ENCODE data around the gene XXYLT1. TPM values are rescaled to one million over a fixed set of nuclear protein-coding genes. Genes with fewer than 3 reads are reported as not detected.

The XXYLT1 gene
- total RNA-seq, 4 donors from 2014 or later: 14.1 to 23.7 (median 15.4) TPM

DNA sequence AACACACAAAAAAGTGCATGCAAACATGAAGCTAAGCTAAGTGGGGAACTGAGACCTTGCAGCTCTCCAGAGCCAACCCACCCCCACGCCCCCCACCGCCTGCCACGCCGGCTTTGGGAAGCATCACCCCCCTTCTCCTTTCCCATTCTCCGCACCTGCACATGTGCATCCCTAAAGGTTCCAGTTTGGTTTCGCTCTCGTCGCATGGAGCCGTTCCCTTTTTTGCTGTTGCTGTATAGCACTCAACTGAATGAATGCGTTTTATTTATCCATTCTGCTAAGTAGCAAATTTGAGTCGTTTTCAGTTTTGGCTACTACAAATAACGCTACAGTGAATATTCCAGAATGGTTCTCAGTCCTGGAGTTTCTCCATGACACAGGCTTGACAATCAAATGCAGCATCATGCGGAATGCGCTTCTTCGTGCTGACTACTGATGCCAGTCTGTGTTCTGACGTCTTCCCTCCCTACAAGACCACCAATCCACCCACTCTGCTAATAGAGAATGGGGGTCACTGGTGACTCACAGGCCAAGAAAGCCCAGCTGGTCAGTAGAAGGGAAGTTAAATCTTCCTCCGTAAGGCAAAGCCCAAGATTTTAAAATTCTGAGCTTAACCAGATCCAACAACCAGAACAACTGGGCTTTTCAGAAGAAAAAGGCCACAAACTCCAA lies 115.3 kb downstream of the XXYLT1 start:
- DNase-seq: no peak
- WGBS, 2 donors: 52 to 69% methylated on average over 16 to 17 of the region's 17 CpGs
- Histone ChIP-seq H3K36me3 (no peaks in the 10 kb centered on the region), H3K4me1 (peaks cover 51 to 92% (median 79%) of the 10 kb centered on the region in 3 donors), H3K27me3 (no peaks in the 10 kb centered on the region), H3K4me3 (no peak overlapping the region), H3K27ac (peak overlapping the region; percentile 87 to 93 (median 90)), H3K9me3 (no peaks in the 10 kb centered on the region)
- TF ChIP-seq, protein P1, sequence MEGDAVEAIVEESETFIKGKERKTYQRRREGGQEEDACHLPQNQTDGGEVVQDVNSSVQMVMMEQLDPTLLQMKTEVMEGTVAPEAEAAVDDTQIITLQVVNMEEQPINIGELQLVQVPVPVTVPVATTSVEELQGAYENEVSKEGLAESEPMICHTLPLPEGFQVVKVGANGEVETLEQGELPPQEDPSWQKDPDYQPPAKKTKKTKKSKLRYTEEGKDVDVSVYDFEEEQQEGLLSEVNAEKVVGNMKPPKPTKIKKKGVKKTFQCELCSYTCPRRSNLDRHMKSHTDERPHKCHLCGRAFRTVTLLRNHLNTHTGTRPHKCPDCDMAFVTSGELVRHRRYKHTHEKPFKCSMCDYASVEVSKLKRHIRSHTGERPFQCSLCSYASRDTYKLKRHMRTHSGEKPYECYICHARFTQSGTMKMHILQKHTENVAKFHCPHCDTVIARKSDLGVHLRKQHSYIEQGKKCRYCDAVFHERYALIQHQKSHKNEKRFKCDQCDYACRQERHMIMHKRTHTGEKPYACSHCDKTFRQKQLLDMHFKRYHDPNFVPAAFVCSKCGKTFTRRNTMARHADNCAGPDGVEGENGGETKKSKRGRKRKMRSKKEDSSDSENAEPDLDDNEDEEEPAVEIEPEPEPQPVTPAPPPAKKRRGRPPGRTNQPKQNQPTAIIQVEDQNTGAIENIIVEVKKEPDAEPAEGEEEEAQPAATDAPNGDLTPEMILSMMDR (IDR thresholded peaks at IDR 0.05): no peak
- no peak for TF ChIP-seq POLR2A (IDR thresholded peaks at IDR 0.05)
- intact Hi-C loops (cut with DNase I): no loop called here

DNA sequence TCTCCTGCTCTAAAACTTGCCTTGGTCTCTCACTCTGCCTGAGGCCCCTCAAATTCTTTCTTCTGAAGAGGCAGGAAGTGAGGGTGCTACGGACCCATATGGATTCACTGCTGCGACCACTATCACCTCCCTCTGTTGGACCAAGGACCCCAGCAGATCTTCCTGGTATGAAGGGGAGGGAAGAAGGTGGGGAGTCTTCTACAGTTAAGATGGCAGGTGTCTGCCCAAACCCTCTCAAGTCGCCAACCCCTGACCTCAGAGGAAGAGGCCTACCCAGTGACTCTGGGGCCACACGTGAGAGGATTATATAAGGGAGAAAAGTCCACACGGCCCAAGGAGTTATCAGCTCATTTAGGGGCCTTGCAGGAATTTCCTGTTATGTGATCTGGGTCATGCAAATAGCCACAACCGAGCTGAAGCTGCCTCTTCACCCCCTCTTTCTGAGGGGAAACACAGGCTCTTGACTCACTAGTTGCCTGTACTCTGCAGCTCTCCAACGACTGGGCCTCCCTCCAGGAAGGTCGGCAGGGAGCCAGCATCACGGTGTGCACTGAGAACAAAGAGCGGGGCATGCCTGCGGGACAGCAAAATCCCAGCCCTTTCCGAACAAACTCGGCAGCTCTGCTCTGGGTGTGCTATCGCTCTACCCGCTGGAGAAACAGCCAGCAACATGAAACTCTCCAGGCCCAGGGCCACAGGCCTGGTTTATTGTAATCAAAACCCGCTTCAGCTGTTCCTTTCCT lies 116.0 kb downstream of the XXYLT1 start:
- Histone ChIP-seq H3K4me3 (peak overlapping the region in 1 of 4 donors; percentile 21), H3K27me3 (no peaks in the 10 kb centered on the region), H3K4me1 (peaks cover 50 to 92% (median 79%) of the 10 kb centered on the region in 3 donors), H3K27ac (peak overlapping the region; percentile 87 to 93 (median 90)), H3K9me3 (no peaks in the 10 kb centered on the region), H3K36me3 (no peaks in the 10 kb centered on the region)
- WGBS, 2 donors: 14 to 29% methylated on average over 5 to 9 of the region's 16 CpGs
- no peak for DNase-seq
- TF ChIP-seq, protein P1 (IDR thresholded peaks at IDR 0.05): no peak
- intact Hi-C loops (cut with DNase I): no loop called here

DNA sequence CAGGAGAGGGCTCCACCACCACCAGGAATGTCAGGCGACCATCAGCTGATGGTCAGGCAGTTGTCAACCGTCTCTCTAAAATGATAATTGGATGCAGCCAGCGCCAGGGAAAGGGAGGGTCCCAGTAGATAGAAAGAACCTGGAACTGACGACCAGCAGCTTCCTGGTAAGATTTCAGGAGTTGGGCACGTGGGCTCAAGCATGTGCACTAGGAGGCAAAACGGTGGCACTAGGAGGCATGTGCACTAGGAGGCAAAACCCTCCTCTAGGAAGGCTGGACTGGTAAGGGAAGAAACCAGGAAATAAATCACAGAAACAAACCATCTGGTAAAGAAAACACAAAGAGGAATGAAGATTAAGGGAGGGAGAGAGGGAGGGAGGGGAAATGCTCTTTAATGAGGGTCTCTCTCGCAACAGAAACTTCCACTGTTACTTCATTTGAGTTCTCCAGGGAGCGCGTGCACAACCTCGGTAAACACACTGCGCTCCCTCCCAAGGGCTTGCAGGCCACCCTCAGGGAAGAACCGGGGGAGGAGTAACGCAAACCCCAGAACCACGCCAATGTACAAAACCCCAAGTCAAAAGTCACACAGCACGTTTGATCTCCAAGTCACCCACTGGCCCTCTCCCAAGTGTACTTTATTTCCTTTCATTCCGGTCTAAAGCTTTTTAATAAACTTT lies 116.7 kb downstream of the XXYLT1 start:
- Histone ChIP-seq H3K4me3 (peak overlapping the region in 1 of 4 donors; percentile 21), H3K27ac (peak overlapping the region; percentile 87 to 93 (median 90)), H3K9me3 (no peaks in the 10 kb centered on the region), H3K36me3 (no peaks in the 10 kb centered on the region), H3K27me3 (no peaks in the 10 kb centered on the region), H3K4me1 (peaks cover 50 to 92% (median 78%) of the 10 kb centered on the region in 3 donors)
- no peak for DNase-seq
- intact Hi-C loops (cut with DNase I): no loop called here
- 13 to 42% methylated on average over 11 to 13 of the region's 16 CpGs for WGBS, 2 donors
- TF ChIP-seq, protein P1 (IDR thresholded peaks at IDR 0.05): no peak
- no peak for TF ChIP-seq POLR2A (IDR thresholded peaks at IDR 0.05)

DNA sequence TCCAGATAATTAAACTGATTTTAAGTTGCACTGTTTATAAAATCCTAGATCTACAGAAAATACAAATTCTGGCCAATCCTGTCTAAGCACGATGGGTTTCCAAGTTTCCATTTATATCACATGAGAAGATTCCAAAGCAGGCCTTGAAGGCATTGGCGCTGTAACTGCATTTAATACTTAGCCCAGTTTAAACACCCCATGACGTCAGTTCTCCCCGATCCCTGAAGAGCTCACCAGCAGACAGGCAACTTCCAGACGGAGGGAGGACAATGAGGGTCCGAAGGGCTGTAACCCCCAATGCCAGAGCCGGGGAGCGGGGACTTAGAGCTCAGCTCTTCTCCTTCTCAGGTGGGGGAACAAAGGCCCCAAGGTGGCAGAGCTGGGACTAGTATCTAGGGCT lies 117.3 kb downstream of the XXYLT1 start:
- TF ChIP-seq, protein P1 (IDR thresholded peaks at IDR 0.05): no peak
- no peak for TF ChIP-seq POLR2A (IDR thresholded peaks at IDR 0.05)
- peak overlapping the region; percentile 87 to 93 (median 90) for H3K27ac ChIP-seq
- no peaks in the 10 kb centered on the region for H3K9me3 ChIP-seq
- no peaks in the 10 kb centered on the region for H3K36me3 ChIP-seq
- whole genome bisulfite sequencing, 2 donors: 36 to 43% methylated on average over 5 of the region's 8 CpGs
- no peak overlapping the region for H3K4me3 ChIP-seq
- intact Hi-C loops (cut with DNase I): no loop called here
- no peak for DNase-seq
- peaks cover 50 to 95% (median 77%) of the 10 kb centered on the region in 3 donors for H3K4me1 ChIP-seq
- no peaks in the 10 kb centered on the region for H3K27me3 ChIP-seq

DNA sequence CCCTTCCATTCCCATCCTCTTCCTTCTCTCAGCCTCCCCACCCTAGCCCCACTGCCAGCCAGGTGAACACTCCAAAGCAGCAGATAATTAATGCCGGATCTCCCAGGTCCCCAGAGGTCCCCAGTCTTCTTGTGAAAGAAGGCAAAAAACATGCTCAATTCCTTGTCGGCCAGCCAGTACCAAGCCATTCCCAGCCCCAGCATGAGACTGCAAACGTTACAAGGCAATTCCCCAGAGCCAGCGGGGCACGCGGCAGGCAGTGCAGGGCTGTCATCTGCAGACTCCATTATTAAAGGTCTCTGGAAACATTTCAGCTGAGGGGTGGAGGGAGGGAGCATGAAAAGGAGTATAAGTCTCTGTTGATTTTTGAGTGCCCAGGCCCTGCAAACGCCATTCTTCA lies 117.8 kb downstream of the XXYLT1 start:
- H3K4me1 ChIP-seq: peaks cover 50 to 100% (median 79%) of the 10 kb centered on the region in 3 donors
- H3K27ac ChIP-seq: peak overlapping the region; percentile 87 to 93 (median 90)
- H3K27me3 ChIP-seq: no peaks in the 10 kb centered on the region
- intact Hi-C loops (cut with DNase I): no loop called here
- no peak overlapping the region for H3K4me3 ChIP-seq
- H3K36me3 ChIP-seq: no peaks in the 10 kb centered on the region
- H3K9me3 ChIP-seq: no peaks in the 10 kb centered on the region
- WGBS, 2 donors: 35 to 40% methylated on average over 5 to 6 of the region's 7 CpGs
- TF ChIP-seq POLR2A (IDR thresholded peaks at IDR 0.05): no peak
- TF ChIP-seq, protein P1 (IDR thresholded peaks at IDR 0.05): no peak
- DNase-seq: no peak
